ENCODE measurements around the gene SKOR2. TPM values are rescaled to one million over a fixed set of nuclear protein-coding genes. Genes with fewer than 3 reads are reported as not detected.
"Not testable (repeated sequence)": the region's sequence is repeated elsewhere in the genome, so short reads cannot be mapped to it uniquely, and the experiment has no call there.

SKOR2 gene
- total and polyA plus RNA-seq, 5 donors = not detected

GRCh38 chr18:47158404-47158803, 93.1 kb downstream of the SKOR2 start:
- H3K27ac ChIP-seq (ENCODE audit: low read length); H3K9me3 ChIP-seq (ENCODE audit: control insufficient read depth, low read length); intact Hi-C loops (cut with DNase I); H3K27me3 ChIP-seq (ENCODE audit: control insufficient read depth, insufficient read depth); H3K4me1 ChIP-seq (ENCODE audit: control insufficient read depth, insufficient read depth, low read length); ATAC-seq; H3K4me3 ChIP-seq (ENCODE audit: low read length); DNase-seq: not testable (repeated sequence)
- WGBS = 93% methylated on average over 16 of the region's 16 CpGs

Other genes starting within 250 kb of the SKOR2 start
- not detected for gene ELOA2, start 216.0 kb downstream of the SKOR2 start, total RNA-seq
- gene ELOA2, start 216.0 kb downstream of the SKOR2 start, polyA plus RNA-seq = not detected
- gene HDHD2, start 101.2 kb downstream of the SKOR2 start, total RNA-seq = 10 to 100 TPM; 34.3 to 39.9 (median 35.9) TPM
- gene HDHD2, start 101.2 kb downstream of the SKOR2 start, polyA plus RNA-seq = 23.0 TPM
- gene IER3IP1, start 75.3 kb downstream of the SKOR2 start, total RNA-seq = 10 to 100 TPM in 1 of 4 donors, 1 to 10 TPM in 3; 8.8 to 12.4 (median 9.4) TPM
- 16.8 TPM for gene IER3IP1, start 75.3 kb downstream of the SKOR2 start, polyA plus RNA-seq